DMS53 (cell line): ENCODE measurements around the gene ACBD6.
"Not testable (repeated sequence)": the region's sequence is repeated elsewhere in the genome, so short reads cannot be mapped to it uniquely, and the experiment has no call there.

ENCODE experiments used
- DNase-seq: peaks from one replicate; lab custom pipeline; 2025; lab: John Stamatoyannopoulos, UW

Gene ACBD6

DNA sequence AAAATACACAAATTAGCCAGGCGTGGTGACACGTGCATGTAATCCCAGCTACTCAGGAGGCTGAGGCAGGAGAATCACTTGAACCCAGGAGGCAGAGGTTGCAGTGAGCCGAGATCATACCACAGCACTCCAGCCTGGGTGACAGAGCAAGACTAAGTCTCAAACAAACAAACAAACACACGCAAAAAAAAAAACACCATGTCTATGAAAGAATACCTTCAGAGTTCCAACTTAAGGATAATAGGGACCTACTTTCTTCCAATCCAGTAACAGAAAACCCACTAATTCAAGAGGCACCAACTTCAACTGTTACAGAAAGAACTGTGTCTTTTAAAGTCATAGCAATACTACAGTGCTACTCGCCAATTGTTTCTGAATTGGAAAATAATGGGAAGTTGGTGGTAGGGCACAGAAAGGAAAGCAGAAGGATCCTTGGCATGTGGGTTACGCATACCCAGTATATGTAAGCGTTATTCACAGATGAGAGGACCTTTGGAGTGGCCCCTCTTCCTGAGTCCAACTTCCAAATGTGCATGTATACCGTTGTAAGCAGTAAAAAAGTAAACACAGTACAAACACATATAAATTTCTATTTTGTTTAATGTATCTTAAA is 87.0 kb downstream of the ACBD6 start:
- DNase-seq = no peak

DNA sequence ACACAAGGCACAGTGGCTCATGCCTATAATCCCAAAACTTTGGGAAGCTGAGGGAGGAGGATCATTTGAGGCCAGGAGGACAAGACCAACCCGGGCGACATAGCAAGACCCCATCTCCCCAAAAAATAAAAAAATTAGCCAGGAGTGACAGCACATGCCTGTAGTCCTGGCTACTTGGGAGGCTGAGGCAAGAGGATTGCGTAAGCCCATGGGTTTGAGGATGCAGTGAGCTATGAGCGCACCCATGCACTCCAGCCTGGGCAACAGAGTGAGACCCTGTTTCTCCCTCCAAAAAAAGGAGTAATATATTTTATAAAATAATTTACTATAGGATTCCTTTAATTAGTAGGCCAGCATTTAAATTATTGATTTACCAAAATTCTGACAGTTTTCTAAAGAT is 89.8 kb downstream of the ACBD6 start:
- DNase-seq = no peak

DNA sequence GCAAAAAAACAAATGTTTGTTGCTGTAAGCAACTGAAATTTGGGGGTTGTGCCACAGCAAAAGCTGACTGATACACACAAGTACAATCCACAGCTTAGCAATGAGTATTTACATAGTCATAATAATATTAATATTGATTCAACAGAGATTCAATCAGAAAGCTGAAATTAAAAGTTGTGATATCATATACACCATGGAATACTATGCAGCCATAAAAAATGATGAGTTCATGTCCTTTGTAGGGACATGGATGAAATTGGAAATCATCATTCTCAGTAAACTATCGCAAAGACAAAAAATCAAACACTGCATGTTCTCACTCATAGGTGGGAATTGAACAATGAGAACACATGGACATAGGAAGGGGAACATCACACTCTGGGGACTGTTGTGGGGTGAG is 94.2 kb downstream of the ACBD6 start:
- DNase-seq = not testable (repeated sequence)

DNA sequence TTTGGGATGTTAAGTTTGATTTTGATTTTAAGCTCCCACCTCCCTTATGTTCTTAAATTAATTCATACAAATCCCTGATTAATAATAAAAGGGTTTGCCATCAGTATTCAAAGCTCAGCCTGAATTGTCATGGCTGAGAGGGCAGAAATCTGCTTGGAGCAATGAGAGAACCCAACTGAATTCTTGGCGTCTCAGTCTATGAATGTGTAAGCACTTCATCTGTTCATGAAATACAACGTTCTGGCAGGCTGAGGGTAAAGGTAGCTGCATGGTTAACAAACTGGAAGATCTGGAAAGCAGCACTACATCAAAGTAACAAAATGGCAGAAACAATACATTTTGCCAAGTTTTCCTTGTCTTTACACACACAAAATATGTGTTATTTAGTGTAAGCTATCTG is 95.3 kb downstream of the ACBD6 start:
- DNase-seq = no peak

DNA sequence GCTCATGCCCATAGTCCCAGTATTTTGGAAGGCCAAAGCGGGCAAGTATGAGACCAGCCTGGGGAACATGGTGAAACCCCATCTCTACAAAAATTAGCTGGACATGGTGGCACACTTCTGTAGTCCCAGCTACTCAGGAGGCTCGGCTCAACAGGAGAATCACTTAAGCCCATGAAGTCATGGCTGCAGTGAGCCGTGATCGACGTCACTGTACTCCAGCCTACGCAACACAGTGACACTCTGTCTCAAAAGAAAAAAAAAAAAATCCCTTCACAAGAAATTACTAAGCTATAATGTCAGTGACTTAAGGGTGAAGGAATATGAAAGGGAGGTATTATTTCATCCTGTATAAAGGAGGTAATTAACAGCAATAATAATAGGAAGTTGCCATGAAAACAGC is 99.8 kb downstream of the ACBD6 start:
- no peak for DNase-seq

DNA sequence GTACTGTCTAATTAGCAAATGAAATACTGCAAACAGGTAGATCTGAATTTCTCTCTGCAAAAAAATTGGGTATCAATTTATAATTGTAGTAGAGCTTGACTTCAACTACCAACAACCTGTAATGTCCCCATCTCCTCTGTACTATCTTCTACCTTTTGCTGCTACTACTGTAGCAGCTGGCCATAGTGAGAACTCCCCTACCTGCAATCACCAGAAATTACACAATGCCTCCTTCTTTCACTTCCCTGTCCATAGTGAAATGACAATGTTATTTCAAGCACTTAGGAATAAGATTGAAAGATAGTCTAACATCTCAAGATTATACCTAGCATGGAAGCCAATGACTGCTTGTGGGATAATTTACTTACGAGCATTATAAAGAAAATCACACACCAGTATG is 100.4 kb downstream of the ACBD6 start:
- no peak for DNase-seq

DNA sequence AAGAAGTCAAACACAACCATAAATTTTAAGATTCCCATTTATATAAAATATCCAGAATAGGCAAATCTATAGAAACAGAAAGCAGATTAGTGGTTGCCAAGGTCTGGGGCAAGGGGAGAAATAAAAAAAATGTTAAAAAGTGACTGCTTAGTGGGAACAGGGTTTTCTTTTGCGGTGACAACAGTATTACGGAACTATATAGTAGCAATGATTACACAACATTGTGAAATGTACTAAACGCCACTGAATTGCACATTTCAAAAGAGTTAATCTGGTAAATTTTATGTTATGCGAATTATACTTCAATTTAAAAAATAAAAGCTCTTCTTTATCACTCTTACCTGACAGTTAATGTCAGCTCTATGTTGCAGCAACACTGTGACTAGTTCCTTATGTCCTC is 105.2 kb downstream of the ACBD6 start:
- DNase-seq = no peak

DNA sequence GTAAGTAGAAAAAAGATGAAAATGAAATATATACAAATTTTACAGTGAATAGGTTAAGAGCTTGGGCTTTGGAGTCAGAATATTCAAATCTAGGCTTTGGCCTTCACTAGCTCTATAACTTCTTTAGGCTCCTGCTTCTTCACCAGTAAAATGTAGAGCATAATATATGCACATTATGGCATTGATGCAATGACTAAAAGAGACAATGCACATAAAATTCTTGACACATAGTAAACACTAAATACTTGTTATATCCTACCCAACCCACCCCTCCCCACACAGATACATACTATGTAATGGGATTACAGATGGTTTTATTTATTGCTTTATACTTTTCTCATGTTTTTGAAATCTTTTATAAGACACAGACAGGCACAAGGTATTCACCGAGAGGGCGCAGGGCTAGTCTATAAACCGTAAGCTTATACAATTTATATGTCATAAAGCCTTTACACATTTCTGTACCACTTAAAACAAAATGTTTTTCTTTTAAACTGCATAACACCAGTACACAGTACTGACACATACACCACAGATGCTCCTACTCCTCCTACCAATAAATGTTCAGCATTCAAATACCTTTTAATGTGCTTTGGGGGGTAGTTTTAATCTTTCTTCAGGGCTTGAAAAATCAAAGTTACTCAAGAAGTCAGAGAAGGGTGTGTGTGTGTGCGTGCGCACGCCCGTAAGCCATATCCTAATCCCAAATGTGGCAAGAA is 109.8 kb downstream of the ACBD6 start:
- no peak for DNase-seq

DNA sequence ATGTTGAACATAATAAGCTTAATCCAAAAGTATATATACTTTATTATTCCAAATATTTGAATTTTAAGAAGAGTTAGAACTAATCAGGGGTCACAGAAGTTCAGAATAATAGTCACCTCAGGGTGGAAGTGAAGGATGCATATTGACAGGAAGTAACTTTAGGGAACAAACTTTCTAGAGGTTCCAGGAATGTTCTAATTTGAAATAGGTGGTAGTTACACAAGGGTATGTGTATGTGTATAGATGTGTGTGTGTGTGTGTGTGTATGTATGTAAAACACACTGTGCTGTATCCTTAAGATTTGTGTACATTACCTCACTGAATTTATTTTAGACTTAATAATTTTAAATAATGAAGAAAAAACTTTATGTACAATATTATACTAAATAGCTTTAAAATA is 110.4 kb downstream of the ACBD6 start:
- DNase-seq = no peak

DNA sequence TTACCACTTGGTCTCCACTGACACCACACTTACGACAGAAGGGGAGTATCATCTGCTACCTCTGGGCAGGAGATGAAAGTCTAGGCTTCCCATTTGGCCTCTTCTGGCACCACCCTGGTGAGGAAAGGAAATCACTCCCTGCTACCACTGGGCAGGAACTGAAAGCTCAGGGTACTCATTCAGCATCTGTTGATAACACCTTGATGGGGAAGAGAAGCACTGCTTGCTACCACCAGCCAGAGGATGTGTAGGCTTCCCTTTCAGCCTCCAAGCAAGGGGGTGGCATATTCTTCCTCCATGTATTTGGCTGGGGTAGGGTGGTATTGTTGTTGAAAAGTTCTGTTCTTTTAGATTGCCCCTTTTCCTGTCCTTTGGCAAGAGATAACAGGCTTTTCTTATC is 115.0 kb downstream of the ACBD6 start:
- DNase-seq = no peak

DNA sequence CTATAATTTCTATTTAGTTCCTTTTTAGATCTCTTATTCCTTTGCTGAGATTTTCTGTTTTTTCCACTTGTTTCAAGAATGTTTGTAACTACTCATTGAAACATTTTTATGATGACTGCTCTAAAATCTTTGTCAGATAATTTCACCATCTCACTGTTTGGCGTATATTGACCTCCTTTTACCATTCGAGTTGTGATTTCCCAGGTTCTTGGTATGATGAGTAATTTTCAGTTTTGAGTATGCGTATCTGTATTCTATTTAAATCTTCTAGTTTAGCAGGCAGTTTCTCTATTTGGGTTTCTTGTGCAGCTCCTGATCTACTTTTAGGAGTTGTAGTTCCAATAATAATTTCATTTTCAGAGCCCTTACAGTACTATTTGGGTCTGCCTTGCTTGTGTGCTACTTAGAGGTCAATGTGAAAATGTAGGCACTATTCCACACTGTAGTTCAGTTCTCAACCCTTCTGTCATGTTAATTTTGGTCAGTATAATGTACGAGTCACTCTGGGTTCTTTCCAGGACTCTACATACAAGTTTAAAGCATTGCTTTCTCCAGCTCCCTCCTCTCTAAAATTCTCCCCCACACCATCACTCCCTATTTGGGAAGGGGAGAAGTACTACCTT is 115.5 kb downstream of the ACBD6 start:
- no peak for DNase-seq

DNA sequence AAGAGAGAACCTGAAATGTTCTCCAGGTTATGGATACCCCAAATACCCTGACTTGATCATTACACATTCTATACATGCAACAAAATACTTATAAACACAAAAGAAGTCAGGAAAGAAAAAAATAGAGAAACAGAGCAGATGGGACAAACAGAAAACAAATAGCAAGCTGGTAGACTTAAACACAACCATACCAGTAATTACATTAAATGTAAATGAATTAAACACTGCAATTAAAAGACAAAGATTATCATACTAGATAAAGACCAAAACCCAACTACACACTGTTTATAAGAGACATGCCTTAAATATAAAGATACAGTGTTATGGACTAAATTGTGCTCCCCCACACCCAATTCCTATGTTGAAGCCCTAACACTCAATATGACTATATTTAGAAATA is 117.2 kb downstream of the ACBD6 start:
- DNase-seq = no peak

DNA sequence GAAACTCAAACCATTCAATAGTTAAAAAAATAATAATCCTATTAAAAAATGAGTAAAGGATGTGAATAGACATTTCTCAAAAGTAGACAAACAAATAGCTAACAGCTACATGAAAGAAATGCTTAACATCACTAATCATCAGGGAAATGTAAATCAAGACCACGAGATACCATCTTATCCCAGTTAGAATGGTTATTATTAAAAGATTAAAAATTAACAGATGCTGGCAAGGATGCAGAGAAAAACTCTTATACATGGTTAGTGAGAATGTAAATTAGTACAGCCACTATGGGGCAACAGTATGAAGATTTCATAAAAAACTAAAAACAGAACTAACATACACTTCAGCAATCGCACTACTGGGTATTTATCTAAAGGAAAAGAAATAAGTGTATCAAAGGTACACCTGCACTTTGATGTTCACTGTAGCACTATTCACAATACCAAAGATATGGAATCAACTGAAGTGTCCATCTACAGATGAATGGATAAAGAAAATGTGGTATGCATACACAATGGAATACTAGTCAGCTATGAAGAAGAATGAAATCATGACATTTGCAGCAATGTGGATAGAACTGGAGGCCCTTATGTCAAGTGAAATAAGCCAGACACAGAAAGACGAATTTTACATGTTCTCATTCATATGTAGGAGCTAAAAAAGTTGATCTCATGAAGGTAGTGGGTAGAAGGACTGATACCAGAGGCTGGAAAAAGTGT is 117.9 kb downstream of the ACBD6 start:
- DNase-seq = no peak

DNA sequence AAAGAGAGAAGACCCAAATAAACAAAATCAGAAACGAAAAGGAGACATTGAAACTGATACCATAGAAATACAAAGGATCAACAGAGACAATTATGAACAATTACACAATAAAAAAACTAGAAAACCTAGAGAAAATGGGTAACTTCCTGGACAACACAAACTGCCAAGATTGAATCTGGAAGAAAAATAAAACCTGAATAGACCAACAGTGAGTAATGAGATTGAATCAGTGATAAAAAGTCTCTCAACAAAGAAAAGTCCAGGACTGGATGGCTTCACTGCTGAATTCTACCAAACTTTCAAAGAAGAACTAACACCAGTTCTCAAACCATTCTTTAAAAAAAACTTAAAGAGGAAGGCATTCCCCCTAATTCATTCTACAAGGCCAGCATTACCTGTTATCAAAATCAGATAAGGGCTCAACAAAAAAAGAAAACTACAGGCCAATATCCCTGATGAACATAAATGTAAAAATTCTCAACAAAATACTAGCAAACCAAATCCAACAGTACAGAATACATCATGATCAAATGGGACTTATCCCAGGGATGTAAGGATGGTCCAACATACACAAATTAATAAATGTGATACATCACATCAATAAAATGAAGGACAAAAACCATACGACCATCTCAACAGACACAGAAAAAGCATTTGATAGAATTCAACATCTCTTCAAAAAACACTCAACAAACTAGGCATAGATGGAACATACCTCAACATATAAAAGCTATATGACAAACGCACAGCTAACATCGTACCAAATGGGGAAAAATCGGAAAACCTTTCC is 119.9 kb downstream of the ACBD6 start:
- no peak for DNase-seq

DNA sequence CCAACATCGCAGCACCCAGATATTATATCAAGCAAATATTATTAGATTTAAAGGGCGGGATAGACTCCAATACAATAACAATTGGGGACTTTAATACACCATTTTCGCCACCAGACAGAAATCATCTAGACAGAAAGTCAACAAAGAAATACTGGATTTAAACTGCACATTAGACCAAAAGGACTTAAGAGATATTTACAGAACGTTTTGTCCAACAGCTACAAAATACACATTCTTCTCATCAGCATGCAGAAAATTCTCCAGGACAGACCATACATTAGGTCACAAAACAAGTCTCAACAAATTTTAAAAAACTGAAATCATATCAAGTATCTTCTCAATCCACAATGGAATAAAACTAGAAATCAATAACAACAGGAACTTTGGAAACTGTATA is 121.2 kb downstream of the ACBD6 start:
- DNase-seq = no peak

DNA sequence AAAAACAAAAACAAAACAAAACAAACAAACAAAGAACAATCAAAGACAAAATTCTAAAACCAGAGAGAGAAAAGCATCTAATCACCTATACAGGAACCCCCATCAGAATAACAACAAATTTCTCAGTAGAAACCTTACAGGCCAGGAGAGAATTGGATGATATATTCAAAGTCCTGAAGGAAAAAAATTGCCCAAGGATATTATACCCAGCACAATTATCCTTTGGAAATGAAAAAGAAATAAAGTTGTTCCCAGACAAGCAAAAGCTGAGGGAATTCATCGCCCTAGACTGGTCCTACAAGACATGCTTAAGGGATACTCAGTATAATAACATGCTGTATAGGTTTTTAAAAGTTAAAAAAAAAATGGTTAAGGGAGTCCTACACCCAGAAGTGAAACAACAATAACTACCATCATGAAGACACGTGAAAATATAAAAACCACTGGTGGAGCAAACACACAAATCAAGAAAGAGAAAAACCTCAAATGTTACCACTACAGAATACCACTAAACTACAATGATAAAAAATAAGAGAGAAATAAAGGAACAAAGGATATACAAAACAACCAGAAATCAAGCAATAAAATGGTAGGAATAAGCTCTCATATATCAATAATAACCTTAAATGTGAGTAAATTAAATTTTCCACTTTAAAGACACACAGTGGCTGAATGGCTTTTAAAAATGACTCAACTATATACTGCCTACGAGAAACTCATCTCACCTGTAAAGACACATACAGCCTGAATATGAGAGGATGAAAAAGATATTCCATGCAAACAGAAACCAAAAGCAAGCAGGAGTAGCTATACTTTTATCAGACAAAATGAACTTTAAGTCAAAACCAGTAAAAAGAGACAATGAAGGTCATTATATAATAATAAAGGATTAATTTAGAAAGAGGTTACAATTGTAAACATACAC is 121.9 kb downstream of the ACBD6 start:
- DNase-seq = no peak

DNA sequence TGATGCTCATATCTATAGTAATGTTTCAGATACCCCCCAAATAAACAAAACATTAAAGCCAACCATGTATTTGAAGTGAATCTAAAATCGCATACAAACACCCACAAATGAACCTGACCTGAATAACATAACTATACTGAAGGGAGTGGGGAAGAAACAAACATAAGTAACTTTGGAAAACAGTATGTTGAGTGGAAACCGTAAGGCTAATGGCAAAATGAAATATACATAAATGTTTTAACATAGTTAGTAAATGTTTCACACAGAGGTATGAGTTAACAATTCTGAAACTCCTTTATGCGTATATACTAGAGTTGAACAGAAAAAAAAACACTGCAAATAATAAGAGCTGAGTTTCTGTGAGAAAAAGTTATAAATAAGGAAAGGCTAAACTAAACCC is 125.6 kb downstream of the ACBD6 start:
- no peak for DNase-seq

DNA sequence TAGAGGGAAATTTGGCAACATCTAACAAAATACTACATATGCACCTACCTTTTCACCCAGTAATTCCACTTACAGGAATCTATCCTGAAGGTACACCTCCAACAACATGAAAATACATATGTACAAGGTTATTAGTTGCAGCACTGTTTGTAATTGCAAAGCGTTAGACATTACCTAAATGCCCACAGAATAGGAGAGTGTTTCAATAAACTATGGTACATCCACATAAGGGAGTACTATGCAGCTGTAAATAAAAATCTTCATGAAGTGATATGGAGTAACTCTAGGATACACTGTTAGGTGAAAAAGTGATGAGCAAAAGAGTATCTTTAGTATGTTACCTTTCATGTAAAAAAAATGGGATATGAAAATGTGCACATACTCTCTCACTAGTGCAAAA is 126.1 kb downstream of the ACBD6 start:
- DNase-seq = no peak

DNA sequence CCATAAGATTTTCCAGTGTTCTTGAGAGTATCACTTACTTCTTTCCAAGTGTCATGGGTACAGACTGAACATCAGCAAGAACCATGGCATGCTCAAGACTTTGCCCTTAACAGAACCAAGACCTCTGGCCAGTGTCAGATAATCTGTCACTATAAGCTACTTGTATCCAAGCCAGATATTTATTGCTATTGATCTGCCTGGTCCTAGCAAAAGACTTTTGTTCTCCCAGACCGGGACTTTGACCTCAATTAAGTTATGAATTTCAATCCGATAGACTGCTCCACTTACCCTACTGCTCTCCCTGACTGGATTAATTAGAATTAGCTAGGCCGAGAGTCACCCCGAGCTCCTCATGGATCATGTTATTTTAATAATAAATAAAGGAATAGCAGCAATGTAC is 129.6 kb downstream of the ACBD6 start:
- DNase-seq = no peak

DNA sequence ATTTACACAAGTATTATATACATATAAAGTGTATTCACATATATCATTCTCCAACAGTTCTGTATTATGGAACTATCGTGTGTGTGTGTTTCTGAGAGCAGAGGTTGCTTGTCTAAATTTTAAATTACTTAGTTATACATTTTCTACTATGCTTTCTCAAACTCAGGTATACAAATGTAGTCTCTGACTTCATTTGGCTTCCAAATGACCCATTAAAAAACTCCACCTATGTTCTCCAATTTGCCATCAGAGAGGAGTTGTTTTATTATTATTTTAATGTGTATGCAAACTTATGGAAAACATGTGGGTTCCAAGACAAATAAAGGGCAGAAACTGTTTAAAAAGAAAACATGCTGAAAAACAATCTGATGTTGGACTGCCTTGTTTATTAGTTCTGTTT is 131.8 kb downstream of the ACBD6 start:
- DNase-seq = no peak

DNA sequence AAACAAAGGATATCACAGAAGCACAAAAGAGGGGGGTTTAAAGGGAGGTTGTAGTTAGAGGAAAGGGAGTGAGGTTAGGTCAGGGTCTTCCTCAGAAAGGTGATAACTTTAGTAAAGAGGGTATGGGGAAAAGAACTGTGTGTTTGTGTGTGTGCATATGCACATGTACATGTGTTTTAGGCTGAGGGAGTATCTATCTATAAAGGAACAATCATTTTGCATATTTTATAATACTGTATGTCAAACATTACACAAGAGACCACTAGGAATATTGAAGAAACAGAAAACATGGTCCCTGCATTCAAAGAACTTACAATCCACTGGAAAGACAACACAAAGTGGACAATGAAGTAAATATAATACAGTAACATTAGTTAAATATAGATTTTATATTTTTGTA is 132.2 kb downstream of the ACBD6 start:
- no peak for DNase-seq
